Transverse colon (tissue), 4 donors: Measurements from ENCODE around the gene PREX1.

ENCODE experiments used
- EP300 ChIP-seq: sonication (generic); formaldehyde crosslinking; IDR thresholded peaks from one replicate; pipeline ENCODE4 v1.6.1; 2017; ENCODE audit warnings: antibody characterized with exemption, low read depth
- POLR2AphosphoS5 ChIP-seq, 3 donors: sonication (generic); formaldehyde crosslinking; IDR thresholded peaks; one replicate each; pipeline ENCODE4 v1.6.1; 2016; ENCODE audit warnings: antibody characterized with exemption in 3 of 3
- TF ChIP-seq, protein P1 (sequence below), 5 experiments: fragments of 200-600 bp in 3 of 5; fragments of 450-650 bp in 2 of 5; sonication (generic) in 3 of 5; IDR thresholded peaks; 1 replicate in 2 of 5; 2 replicates in 3 of 5; pipeline ENCODE4 v1.5.1; 2016 to 2017; ENCODE audit warnings: antibody characterized with exemption in 5 of 5, inconsistent platforms in 3 of 5, mild to moderate bottlenecking in 2 of 5, moderate library complexity in 1 of 5

DNA sequence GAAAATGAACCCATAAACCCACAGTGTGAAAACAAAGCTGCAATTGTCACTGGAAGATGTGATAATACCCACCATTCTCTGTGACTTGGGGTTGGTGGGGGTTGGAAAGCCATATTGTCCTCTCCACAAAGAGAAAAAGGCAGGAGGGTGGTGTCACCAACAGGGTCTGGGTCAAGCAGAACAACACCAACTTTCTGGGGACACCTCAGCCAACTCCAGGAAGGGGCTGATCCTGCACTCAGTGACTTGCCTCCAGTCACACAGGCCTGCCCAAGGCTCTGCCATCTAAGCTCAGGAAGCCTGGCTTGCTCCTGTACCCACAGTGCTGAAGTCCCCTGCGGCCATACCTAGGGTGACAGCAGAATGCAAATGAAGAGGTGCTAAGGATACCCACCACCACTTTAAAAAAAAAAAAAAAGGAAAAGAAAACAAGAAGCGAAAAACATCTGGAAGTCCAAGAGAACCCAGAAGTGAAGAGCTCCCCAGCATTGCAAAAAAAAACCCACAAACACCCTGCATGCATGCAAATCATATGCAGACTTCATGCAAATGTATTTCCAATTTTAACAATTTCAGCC is 110.6 kb downstream of the PREX1 start:
- TF ChIP-seq, protein P1, sequence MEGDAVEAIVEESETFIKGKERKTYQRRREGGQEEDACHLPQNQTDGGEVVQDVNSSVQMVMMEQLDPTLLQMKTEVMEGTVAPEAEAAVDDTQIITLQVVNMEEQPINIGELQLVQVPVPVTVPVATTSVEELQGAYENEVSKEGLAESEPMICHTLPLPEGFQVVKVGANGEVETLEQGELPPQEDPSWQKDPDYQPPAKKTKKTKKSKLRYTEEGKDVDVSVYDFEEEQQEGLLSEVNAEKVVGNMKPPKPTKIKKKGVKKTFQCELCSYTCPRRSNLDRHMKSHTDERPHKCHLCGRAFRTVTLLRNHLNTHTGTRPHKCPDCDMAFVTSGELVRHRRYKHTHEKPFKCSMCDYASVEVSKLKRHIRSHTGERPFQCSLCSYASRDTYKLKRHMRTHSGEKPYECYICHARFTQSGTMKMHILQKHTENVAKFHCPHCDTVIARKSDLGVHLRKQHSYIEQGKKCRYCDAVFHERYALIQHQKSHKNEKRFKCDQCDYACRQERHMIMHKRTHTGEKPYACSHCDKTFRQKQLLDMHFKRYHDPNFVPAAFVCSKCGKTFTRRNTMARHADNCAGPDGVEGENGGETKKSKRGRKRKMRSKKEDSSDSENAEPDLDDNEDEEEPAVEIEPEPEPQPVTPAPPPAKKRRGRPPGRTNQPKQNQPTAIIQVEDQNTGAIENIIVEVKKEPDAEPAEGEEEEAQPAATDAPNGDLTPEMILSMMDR (IDR thresholded peaks at IDR 0.05), result no peak
- TF ChIP-seq EP300 (no peak), POLR2AphosphoS5 (IDR thresholded peaks at IDR 0.05) (no peak)
